Measurements from ENCODE around the gene BCL3.

DNA sequence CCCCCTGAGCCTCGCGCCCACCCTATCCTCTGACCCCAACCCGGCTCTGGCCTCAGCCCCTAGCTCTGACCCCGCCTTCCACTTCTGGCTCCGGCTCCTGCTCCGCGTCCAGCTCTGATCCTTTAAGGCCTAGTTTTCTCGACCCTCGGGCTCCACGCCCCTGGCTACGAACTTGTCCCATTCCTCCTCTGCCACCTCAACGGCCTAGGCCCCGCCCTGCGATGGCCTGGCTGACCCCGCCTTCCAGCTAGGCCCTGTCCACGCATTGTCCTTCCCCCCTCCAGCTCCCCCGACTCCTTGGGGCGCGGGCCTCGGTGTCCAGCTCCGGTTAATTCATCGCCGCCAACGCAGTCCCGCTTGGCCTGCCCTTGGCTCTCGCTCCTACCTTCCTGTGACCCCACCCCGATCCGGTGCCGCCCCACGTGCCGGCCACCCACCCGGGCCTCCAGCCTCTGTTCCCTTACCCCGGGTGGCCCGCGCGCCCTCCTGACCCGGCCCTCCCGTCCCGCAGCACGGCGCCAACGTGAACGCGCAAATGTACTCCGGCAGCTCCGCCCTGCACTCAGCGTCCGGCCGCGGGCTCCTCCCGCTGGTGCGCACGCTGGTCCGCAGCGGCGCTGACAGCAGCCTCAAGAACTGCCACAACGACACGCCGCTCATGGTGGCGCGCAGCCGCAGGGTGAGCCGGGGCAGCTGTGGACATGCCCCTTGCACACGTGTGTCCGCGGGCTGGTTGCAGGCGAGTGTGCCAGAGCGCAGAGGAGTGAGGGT, 9.4 kb downstream of the BCL3 start:
- TF ChIP-seq ZNF670 (tag by site-specific recombination; IDR thresholded peaks at IDR 0.05; ENCODE audit: low read depth) (no peak), ZNF707 (tag by site-specific recombination; IDR thresholded peaks at IDR 0.05) (no peak), ZNF2 (tag by site-specific recombination; IDR thresholded peaks at IDR 0.05) (no peak), CTCF (tag by site-specific recombination; IDR thresholded peaks at IDR 0.05) (no peak), YY1 (tag by site-specific recombination; IDR thresholded peaks at IDR 0.05) (no peak), ZNF23 (tag by site-specific recombination; IDR thresholded peaks at IDR 0.05; ENCODE audit: borderline replicate concordance) (no peak), ZBTB8A (tag by site-specific recombination; IDR thresholded peaks at IDR 0.05) (no peak), ZNF658 (tag by site-specific recombination; IDR thresholded peaks at IDR 0.05) (no peak)
- TF ChIP-seq, protein P1, sequence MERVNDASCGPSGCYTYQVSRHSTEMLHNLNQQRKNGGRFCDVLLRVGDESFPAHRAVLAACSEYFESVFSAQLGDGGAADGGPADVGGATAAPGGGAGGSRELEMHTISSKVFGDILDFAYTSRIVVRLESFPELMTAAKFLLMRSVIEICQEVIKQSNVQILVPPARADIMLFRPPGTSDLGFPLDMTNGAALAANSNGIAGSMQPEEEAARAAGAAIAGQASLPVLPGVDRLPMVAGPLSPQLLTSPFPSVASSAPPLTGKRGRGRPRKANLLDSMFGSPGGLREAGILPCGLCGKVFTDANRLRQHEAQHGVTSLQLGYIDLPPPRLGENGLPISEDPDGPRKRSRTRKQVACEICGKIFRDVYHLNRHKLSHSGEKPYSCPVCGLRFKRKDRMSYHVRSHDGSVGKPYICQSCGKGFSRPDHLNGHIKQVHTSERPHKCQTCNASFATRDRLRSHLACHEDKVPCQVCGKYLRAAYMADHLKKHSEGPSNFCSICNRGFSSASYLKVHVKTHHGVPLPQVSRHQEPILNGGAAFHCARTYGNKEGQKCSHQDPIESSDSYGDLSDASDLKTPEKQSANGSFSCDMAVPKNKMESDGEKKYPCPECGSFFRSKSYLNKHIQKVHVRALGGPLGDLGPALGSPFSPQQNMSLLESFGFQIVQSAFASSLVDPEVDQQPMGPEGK (tag by site-specific recombination; IDR thresholded peaks at IDR 0.05) = no peak
